Kidney (tissue), 14 donors: ENCODE data around the gene GKN2. TPM values are rescaled to one million over a fixed set of nuclear protein-coding genes. Genes with fewer than 3 reads are reported as not detected.
A peak's percentile ranks its signal among the peaks of the same experiment; 100 is the strongest.

ENCODE experiments used
- DNase-seq, 5 donors: peaks; one replicate each; pipeline ENCODE4 v3.0.0-alpha.2; 2013 to 2020
- FAIRE-seq: peaks from 2 replicates; lab custom pipeline; 2012; peaks lifted over from hg19 to GRCh38; lab: Jason Lieb, UNC
- H3K27ac ChIP-seq, 2 donors: one replicate each; pipeline ENCODE4 v1.7.0; 2013; ENCODE audit warnings: low read depth in 2 of 2, low read length in 2 of 2, inconsistent platforms in 1 of 2
- H3K27me3 ChIP-seq: one replicate; pipeline ENCODE4 v1.7.1; 2013; ENCODE audit warnings: low read length, inconsistent platforms; ENCODE audit not compliant: control insufficient read depth, insufficient read depth
- H3K36me3 ChIP-seq, 3 donors: one replicate each; pipeline versions ENCODE4 v1.7.0 to v1.7.1; 2013; ENCODE audit warnings: low read length in 3 of 3, control low read depth in 1 of 3, inconsistent platforms in 1 of 3; ENCODE audit not compliant: insufficient read depth in 3 of 3, control insufficient read depth in 2 of 3
- H3K4me1 ChIP-seq, 3 donors: one replicate each; pipeline versions ENCODE4 v1.7.0 to v1.7.1; 2013; ENCODE audit warnings: low read length in 3 of 3, inconsistent platforms in 1 of 3, low read depth in 1 of 3; ENCODE audit not compliant: control insufficient read depth in 2 of 3, insufficient read depth in 2 of 3
- H3K4me3 ChIP-seq, 3 donors: one replicate each; pipeline versions ENCODE4 v1.7.0 to v1.8.1; 2013; ENCODE audit warnings: low read length in 3 of 3, control low read depth in 1 of 3, inconsistent platforms in 1 of 3
- H3K9ac ChIP-seq, 3 donors: one replicate each; pipeline versions ENCODE4 v1.7.0 to v1.7.1; 2013; ENCODE audit warnings: low read length in 3 of 3, control low read depth in 1 of 3, inconsistent platforms in 1 of 3
- H3K9me3 ChIP-seq, 3 donors: one replicate each; pipeline versions ENCODE4 v1.7.0 to v1.7.1; 2013; ENCODE audit warnings: low read length in 3 of 3, control low read depth in 1 of 3, inconsistent platforms in 1 of 3; ENCODE audit not compliant: control insufficient read depth in 2 of 3, insufficient read depth in 1 of 3
- CTCF ChIP-seq: IDR thresholded peaks from 3 replicates; pipeline ENCODE4 v1.5.1; 2012; ENCODE audit warnings: mild to moderate bottlenecking, moderate library complexity, borderline replicate concordance; ENCODE audit not compliant: insufficient read depth; ENCODE audit errors: extremely low read depth
- intact Hi-C: fragments of 100-400 bp; cut with DNase I; formaldehyde crosslinking; loops from one replicate; pipeline ENCODE4 v1.11.1; 2022
- polyA plus RNA-seq: library from polyadenylated mRNA; stranded (reverse); fragments of 350-450 nt; fragmentation: Illumina TruSeq; extraction: RNeasy Lipid Tissue Mini Kit (QIAGEN cat#74804); gene quantifications from one replicate; pipeline ENCODE4 v1.2.3, GENCODE V29; 2014; ENCODE audit warnings: low read depth, low replicate concordance; ENCODE audit not compliant: insufficient read depth
- total RNA-seq: library from RNA; stranded (reverse); fragmentation: NEBNext Ultra II Directional; extraction: Animal tissue kit (Norgen Biotek cat#: 25700); gene quantifications from one replicate; pipeline ENCODE4 v1.2.1, GENCODE V29; 2021
- donor health status: control.
- donor health status: control.
- donor health status: control.
- donor health status: control.
- donor health status: control.
- donor health status: DM: yes; HTN: yes; CAD: no.
- donor health status: Normal renal cell carcinoma (clear cell type).

Gene GKN2
- total and polyA plus RNA-seq, 2 donors from 2014 or later, result not detected

GRCh38 chr2:68974251-68974650 is 21.6 kb upstream of the GKN2 start, which contains the start of gene GKN1:
Gene GKN1 (plus strand): TSS chr2:68974636. CDS start chr2:68974678, 42 bp downstream.
- H3K27ac ChIP-seq, result no peak within 1 kb of the TSS
- no peak within 1 kb of the TSS for H3K4me3 ChIP-seq
- no peaks in the 10 kb centered on the region for H3K36me3 ChIP-seq
- DNase-seq, result no peak
- TF ChIP-seq CTCF, result no peak
- H3K9me3 ChIP-seq, result no peaks in the 10 kb centered on the region
- no peaks in the 10 kb centered on the region for H3K4me1 ChIP-seq
- H3K27me3 ChIP-seq, result no peaks in the 10 kb centered on the region
- no peak within 1 kb of the TSS for H3K9ac ChIP-seq
- intact Hi-C loops, result no loop called here
- FAIRE-seq, result no peak

- no peak overlapping the region for H3K27ac ChIP-seq
- intact Hi-C loops, result no loop called here
- FAIRE-seq, result no peak
Measured at GRCh38 chr2:68971591-68972231, 19.0 kb upstream of the GKN2 start.

GRCh38 chr2:68970566-68971265 is 18.0 kb upstream of the GKN2 start:
- H3K9ac ChIP-seq, result no peak overlapping the region
- peak in 2 of 5 donors; percentile 2 to 14 for DNase-seq
- no peak overlapping the region for H3K4me3 ChIP-seq
- TF ChIP-seq CTCF, result no peak
- H3K9me3 ChIP-seq, result no peaks in the 10 kb centered on the region
- no peak overlapping the region for H3K27ac ChIP-seq
- no peaks in the 10 kb centered on the region for H3K36me3 ChIP-seq
- no peaks in the 10 kb centered on the region for H3K27me3 ChIP-seq
- H3K4me1 ChIP-seq, result no peaks in the 10 kb centered on the region
- no peak for FAIRE-seq
- intact Hi-C loops, result no loop called here

More at GRCh38 chr2:68971591-68972231, 19.0 kb upstream of the GKN2 start:
- no peak for TF ChIP-seq CTCF
- no peak overlapping the region for H3K9ac ChIP-seq
- no peaks in the 10 kb centered on the region for H3K4me1 ChIP-seq
- no peaks in the 10 kb centered on the region for H3K27me3 ChIP-seq
- DNase-seq, result no peak
- no peak overlapping the region for H3K4me3 ChIP-seq
- H3K36me3 ChIP-seq, result no peaks in the 10 kb centered on the region
- H3K9me3 ChIP-seq, result no peaks in the 10 kb centered on the region
